ENCODE measurements around the gene BHMT. TPM values are rescaled to one million over a fixed set of nuclear protein-coding genes. Genes with fewer than 3 reads are reported as not detected.
A peak's percentile ranks its signal among the peaks of the same experiment; 100 is the strongest.

BHMT gene
- total RNA-seq, 2 donors from 2014 or later, result not detected

GRCh38 chr5:79093762-79094161 lies 17.8 kb upstream of the BHMT start:
- H3K27me3 Mint-ChIP-seq, result peaks cover 17% of the 10 kb centered on the region
- no peak overlapping the region for H3K27ac Mint-ChIP-seq
- H3K36me3 Mint-ChIP-seq (ENCODE audit: low read depth), result no peaks in the 10 kb centered on the region
- no peaks in the 10 kb centered on the region for H3K4me1 Mint-ChIP-seq
- no peak for DNase-seq
- ATAC-seq, result no peak
- H3K4me3 Mint-ChIP-seq, result no peak overlapping the region
- no peaks in the 10 kb centered on the region for H3K9me3 ChIP-seq (ENCODE audit: control insufficient read depth, low read length, poor library complexity, severe bottlenecking)

DNA sequence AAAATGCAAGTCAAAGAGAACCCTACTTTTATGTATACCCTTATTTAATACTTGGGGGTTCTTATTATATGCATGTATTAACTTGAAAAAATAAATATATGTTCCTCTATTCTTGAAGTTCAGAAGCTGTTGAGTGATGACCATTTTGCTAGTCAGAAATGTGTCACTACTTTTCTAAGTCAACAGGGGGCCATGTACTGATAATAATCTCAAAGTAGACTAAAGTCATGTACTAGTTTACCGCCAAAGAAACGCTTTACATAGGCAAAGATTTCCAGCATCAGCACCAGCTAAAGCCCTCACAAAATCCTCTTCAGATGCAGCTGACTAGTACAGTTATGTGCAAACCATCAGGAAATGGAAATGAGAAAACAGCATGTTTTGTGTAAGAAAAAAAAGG lies 5.7 kb upstream of the BHMT start:
- peaks cover 5% of the 10 kb centered on the region for H3K36me3 Mint-ChIP-seq (ENCODE audit: low read depth)

DNA sequence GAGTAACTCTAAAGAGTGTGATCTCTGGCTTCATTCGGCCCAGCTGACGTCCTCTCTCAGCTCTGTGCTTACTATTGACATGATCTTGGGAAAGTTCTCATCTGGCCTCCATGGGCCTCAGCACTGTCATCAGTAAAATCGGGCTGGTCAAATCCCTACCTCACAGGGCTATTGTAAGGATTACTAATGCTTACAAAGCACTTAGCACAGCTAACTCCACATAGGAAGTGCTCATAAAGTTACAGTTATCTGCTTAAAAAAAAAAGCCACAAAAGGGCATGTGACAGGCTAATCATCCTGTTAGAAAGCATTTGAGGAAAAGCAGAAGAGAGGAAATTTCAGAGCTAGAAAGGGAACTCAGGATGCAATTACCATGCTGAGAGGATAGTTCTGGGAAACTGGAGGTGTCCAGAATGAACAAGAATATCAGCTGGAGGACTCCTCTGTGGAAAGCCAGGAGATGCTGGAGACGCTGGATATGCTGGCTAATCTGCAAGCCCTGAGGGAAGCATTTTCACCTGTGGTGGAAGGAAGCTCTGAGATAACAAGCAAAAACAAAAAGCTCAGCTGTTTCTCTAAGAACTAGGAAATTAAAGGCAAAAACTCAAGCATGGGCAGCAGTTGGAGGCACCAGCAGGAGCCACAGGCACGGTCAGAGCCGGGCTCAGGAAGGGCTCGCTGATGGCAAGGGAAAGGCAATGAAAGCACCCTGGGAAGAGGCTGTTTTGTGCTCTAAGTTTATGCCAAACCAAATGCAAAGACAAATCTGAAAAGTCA lies 4.4 kb upstream of the BHMT start:
- ATAC-seq, result no peak

More for the DNA sequence above, 5.7 kb upstream of the BHMT start:
- ATAC-seq (no peak), DNase-seq (no peak)
- peaks cover 76% of the 10 kb centered on the region for H3K27me3 Mint-ChIP-seq
- peaks cover 4% of the 10 kb centered on the region for H3K4me1 Mint-ChIP-seq
- no peaks in the 10 kb centered on the region for H3K9me3 ChIP-seq (ENCODE audit: control insufficient read depth, low read length, poor library complexity, severe bottlenecking)
- no peak overlapping the region for H3K4me3 Mint-ChIP-seq
- H3K27ac Mint-ChIP-seq, result no peak overlapping the region

DNA sequence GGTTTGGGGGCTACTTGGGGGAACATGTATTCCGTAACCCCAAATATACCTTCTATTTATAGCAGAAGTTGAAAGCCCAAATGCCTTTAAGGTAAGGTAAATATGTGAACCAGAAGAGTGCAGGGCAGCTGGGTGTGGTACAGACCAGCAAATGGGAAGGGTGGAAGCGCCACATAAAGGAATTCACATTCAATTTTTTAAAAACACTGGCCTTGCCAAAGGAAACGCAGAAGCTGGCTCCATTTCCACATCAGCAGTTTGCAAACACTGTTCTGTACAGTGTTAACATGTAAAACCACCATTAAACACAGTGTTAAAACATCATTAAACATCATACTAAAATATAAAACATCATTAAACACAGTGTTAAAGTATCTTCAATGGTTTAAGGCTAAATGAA lies 3.5 kb upstream of the BHMT start:
- H3K4me1 Mint-ChIP-seq, result peaks cover 4% of the 10 kb centered on the region
- H3K9me3 ChIP-seq (ENCODE audit: control insufficient read depth, low read length, poor library complexity, severe bottlenecking), result no peaks in the 10 kb centered on the region
- peaks cover 76% of the 10 kb centered on the region for H3K27me3 Mint-ChIP-seq
- no peak overlapping the region for H3K4me3 Mint-ChIP-seq
- ATAC-seq (no peak), DNase-seq (no peak)
- H3K36me3 Mint-ChIP-seq (ENCODE audit: low read depth), result no peaks in the 10 kb centered on the region
- no peak overlapping the region for H3K27ac Mint-ChIP-seq

More for the DNA sequence above, 4.4 kb upstream of the BHMT start:
- no peaks in the 10 kb centered on the region for H3K9me3 ChIP-seq (ENCODE audit: control insufficient read depth, low read length, poor library complexity, severe bottlenecking)
- H3K27me3 Mint-ChIP-seq, result peaks cover 76% of the 10 kb centered on the region
- H3K4me3 Mint-ChIP-seq, result no peak overlapping the region
- peaks cover 2% of the 10 kb centered on the region for H3K36me3 Mint-ChIP-seq (ENCODE audit: low read depth)
- no peak overlapping the region for H3K27ac Mint-ChIP-seq
- no peak for DNase-seq
- peaks cover 4% of the 10 kb centered on the region for H3K4me1 Mint-ChIP-seq

- Mint-ChIP-seq H3K4me1 (peaks cover 4% of the 10 kb centered on the region), H3K36me3 (ENCODE audit: low read depth) (no peaks in the 10 kb centered on the region), H3K27ac (no peak overlapping the region), H3K27me3 (peaks cover 76% of the 10 kb centered on the region), H3K4me3 (no peak overlapping the region)
- no peak for DNase-seq
- H3K9me3 ChIP-seq (ENCODE audit: control insufficient read depth, low read length, poor library complexity, severe bottlenecking), result no peaks in the 10 kb centered on the region
- ATAC-seq, result no peak
Observed at GRCh38 chr5:79108792-79109191, 2.8 kb upstream of the BHMT start.

- H3K27ac Mint-ChIP-seq, result no peak overlapping the region
- peaks cover 4% of the 10 kb centered on the region for H3K4me1 Mint-ChIP-seq
- DNase-seq, result no peak
- H3K9me3 ChIP-seq (ENCODE audit: control insufficient read depth, low read length, poor library complexity, severe bottlenecking), result no peaks in the 10 kb centered on the region
- H3K4me3 Mint-ChIP-seq, result no peak overlapping the region
- ATAC-seq, result peak; percentile 81
- H3K36me3 Mint-ChIP-seq (ENCODE audit: low read depth), result no peaks in the 10 kb centered on the region
- peaks cover 70% of the 10 kb centered on the region for H3K27me3 Mint-ChIP-seq
Observed at GRCh38 chr5:79109527-79110492, 1.8 kb upstream of the BHMT start.

DNA sequence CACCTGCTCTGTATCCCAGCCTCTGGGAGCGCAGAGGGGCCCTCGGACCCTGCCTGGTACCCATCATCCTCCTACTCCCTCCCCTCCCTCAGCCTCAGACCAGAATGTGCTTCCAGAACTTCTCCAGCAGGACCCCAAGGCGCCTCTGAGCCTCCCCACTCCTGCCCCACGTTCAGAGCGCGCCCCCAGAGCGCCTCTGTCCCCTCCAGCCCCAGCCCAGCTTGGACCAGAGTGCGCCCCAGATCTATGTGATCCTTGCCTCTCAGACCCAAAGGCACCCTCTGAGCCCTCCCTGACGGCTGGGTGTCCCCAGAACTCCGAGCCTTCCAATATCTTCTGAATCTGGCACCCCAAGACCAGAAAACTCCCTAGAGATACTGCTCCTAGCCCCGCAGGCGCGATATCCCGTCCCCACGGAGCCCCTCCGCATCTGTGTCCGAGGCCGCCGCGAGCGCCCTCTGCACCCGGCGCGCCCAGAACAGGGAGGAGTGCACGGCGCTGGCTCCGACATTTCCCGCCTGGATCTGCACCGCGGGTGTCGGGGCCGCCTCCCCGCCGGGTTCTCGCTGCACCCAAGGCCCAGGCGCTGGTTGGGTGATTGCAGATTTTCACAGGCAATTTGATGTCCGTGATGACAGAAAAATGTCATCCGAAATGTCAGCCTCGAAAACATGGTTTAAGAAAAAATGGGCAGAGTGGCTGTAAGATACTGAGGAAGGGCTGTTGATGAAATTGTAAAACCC lies 522 bp downstream of the BHMT start:
- ATAC-seq (no peak), DNase-seq (no peak)
- no peaks in the 10 kb centered on the region for H3K9me3 ChIP-seq (ENCODE audit: control insufficient read depth, low read length, poor library complexity, severe bottlenecking)
- H3K27me3 Mint-ChIP-seq, result peaks cover 52% of the 10 kb centered on the region
- no peaks in the 10 kb centered on the region for H3K36me3 Mint-ChIP-seq (ENCODE audit: low read depth)
- H3K27ac Mint-ChIP-seq, result no peak overlapping the region
- peaks cover 2% of the 10 kb centered on the region for H3K4me1 Mint-ChIP-seq
- no peak overlapping the region for H3K4me3 Mint-ChIP-seq

GRCh38 chr5:79112703-79113058 lies 1.1 kb downstream of the BHMT start:
- no peak overlapping the region for H3K27ac Mint-ChIP-seq
- ATAC-seq (no peak), DNase-seq (no peak)
- peaks cover 46% of the 10 kb centered on the region for H3K27me3 Mint-ChIP-seq
- H3K36me3 Mint-ChIP-seq (ENCODE audit: low read depth), result no peaks in the 10 kb centered on the region
- H3K9me3 ChIP-seq (ENCODE audit: control insufficient read depth, low read length, poor library complexity, severe bottlenecking), result no peaks in the 10 kb centered on the region
- H3K4me1 Mint-ChIP-seq, result peaks cover 2% of the 10 kb centered on the region
- H3K4me3 Mint-ChIP-seq, result no peak overlapping the region

DNA sequence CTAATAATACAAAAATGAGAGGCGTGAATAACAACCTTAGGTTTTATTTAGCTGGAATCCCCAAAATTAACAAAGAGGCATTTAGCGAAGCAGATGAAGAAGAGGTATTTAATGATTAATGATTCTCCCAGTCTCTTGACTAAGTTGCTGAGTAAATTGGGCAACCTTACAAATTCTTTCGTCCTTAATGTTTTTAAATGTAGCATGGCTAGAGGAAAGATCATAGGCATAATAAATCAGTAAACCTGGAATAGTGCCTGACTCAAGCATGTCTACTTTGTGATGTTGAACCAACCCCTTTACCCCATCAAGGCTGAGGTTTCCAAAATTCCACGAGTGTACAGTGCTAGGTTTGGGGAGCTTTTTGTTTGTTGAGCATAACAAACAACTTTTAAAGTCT lies 7.9 kb downstream of the BHMT start:
- no peaks in the 10 kb centered on the region for H3K36me3 Mint-ChIP-seq (ENCODE audit: low read depth)
- H3K27me3 Mint-ChIP-seq, result peaks cover 10% of the 10 kb centered on the region
- no peak overlapping the region for H3K27ac Mint-ChIP-seq
- no peaks in the 10 kb centered on the region for H3K9me3 ChIP-seq (ENCODE audit: control insufficient read depth, low read length, poor library complexity, severe bottlenecking)
- H3K4me1 Mint-ChIP-seq, result no peaks in the 10 kb centered on the region
- DNase-seq, result no peak
- no peak for ATAC-seq
- H3K4me3 Mint-ChIP-seq, result no peak overlapping the region

GRCh38 chr5:79120221-79120620 lies 8.6 kb downstream of the BHMT start:
- no peaks in the 10 kb centered on the region for H3K36me3 Mint-ChIP-seq (ENCODE audit: low read depth)
- H3K27ac Mint-ChIP-seq, result no peak overlapping the region
- DNase-seq (no peak), ATAC-seq (no peak)
- no peaks in the 10 kb centered on the region for H3K4me1 Mint-ChIP-seq
- H3K4me3 Mint-ChIP-seq, result no peak overlapping the region
- H3K9me3 ChIP-seq (ENCODE audit: control insufficient read depth, low read length, poor library complexity, severe bottlenecking), result no peaks in the 10 kb centered on the region
- peaks cover 10% of the 10 kb centered on the region for H3K27me3 Mint-ChIP-seq

- ATAC-seq, result no peak
- Mint-ChIP-seq H3K36me3 (ENCODE audit: low read depth) (no peaks in the 10 kb centered on the region), H3K4me3 (no peak overlapping the region), H3K27ac (no peak overlapping the region), H3K27me3 (peaks cover 10% of the 10 kb centered on the region), H3K4me1 (no peaks in the 10 kb centered on the region)
- DNase-seq, result no peak
- no peaks in the 10 kb centered on the region for H3K9me3 ChIP-seq (ENCODE audit: control insufficient read depth, low read length, poor library complexity, severe bottlenecking)
Observed at GRCh38 chr5:79122973-79123372, 11.4 kb downstream of the BHMT start.

DNA sequence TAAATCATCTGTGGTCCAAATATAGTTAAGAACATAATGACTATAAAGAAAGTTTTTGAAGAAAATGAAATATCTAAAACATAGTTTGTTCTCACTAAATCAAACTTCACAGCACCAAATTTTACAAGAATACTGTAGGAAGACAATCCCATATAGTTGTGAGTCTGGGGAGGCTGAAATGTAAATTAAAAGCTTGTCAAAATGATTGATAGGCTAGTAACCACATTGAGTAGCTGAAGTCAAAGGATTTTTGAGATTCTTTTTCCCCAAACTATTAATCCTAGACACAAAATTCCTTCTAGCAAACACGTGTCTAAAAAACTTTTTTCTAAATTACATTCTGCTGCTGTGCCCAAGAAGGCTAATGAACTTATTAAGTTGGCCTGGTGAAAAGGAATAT lies 13.0 kb downstream of the BHMT start:
- DNase-seq (no peak), ATAC-seq (no peak)
- H3K27me3 Mint-ChIP-seq, result no peaks in the 10 kb centered on the region
- H3K4me3 Mint-ChIP-seq, result no peak overlapping the region
- peaks cover 7% of the 10 kb centered on the region for H3K4me1 Mint-ChIP-seq
- H3K27ac Mint-ChIP-seq, result no peak overlapping the region
- no peaks in the 10 kb centered on the region for H3K9me3 ChIP-seq (ENCODE audit: control insufficient read depth, low read length, poor library complexity, severe bottlenecking)
- H3K36me3 Mint-ChIP-seq (ENCODE audit: low read depth), result no peaks in the 10 kb centered on the region

DNA sequence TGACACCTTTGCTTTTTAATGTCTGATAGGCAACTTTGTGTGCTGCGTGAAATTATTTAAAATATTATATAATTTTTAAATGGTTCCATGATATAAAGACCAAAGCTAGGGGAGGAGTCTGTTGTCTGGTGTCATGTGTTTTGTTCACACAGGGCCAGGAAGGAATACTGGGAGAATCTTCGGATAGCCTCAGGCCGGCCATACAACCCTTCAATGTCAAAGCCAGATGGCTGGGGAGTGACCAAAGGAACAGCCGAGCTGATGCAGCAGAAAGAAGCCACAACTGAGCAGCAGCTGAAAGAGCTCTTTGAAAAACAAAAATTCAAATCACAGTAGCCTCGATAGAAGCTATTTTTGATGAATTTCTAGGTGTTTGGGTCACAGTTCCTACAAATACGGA lies 19.2 kb downstream of the BHMT start:
- Mint-ChIP-seq H3K27ac (no peak overlapping the region), H3K4me3 (no peak overlapping the region)

More for the DNA sequence above, 19.2 kb downstream of the BHMT start:
- Mint-ChIP-seq H3K4me1 (peaks cover 17% of the 10 kb centered on the region), H3K27me3 (peaks cover 12% of the 10 kb centered on the region), H3K36me3 (ENCODE audit: low read depth) (no peaks in the 10 kb centered on the region)
- ATAC-seq (no peak), DNase-seq (no peak)
- H3K9me3 ChIP-seq (ENCODE audit: control insufficient read depth, low read length, poor library complexity, severe bottlenecking), result no peaks in the 10 kb centered on the region

Data from T-helper 17 cell (primary cell).